ENCODE results near the gene METTL8.

METTL8 gene

DNA sequence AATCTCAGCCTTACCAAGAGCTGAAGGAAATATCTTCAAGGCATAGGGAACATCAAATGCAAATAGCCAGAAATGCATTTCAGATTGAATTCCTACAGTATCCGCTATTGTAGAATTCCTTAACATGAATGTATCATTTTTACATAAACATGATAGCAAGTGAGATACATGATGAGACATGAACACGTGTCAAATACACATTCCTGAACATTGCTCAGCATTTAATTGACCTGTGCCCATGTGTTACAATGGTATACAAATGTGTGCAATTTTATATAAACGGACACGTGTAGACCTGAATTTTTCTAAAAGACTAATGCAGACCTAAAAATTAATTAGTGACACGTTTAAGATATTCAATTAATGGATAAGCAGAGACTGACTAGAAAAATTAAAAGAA is 140.1 kb downstream of the METTL8 start:
- no peak overlapping the region for H3K9ac ChIP-seq (ENCODE audit: low read length)
- no peaks in the 10 kb centered on the region for H3K9me3 ChIP-seq (replicated peaks; ENCODE audit: insufficient read depth, low read length)
- H4K20me1 ChIP-seq (ENCODE audit: insufficient read depth, low read length) = no peaks in the 10 kb centered on the region
- no peaks in the 10 kb centered on the region for H3K79me2 ChIP-seq (ENCODE audit: low read length)
- no peaks in the 10 kb centered on the region for H3K4me1 ChIP-seq (ENCODE audit: low read length)
- DNase-seq = no peak
- H3K27ac ChIP-seq (ENCODE audit: low read length) = no peak overlapping the region
- no peak overlapping the region for H3K4me2 ChIP-seq (ENCODE audit: low read depth, low read length)
- no peaks in the 10 kb centered on the region for H3K9me2 ChIP-seq (replicated peaks; ENCODE audit: insufficient read depth, low read length)
- no peaks in the 10 kb centered on the region for H3K27me3 ChIP-seq (replicated peaks; ENCODE audit: insufficient read depth, low read length)
- no peak overlapping the region for H2AFZ ChIP-seq (ENCODE audit: low read length)
- H3F3A ChIP-seq (ENCODE audit: insufficient read depth, low read length) = no peaks in the 10 kb centered on the region
- TF ChIP-seq EZH2phosphoT487 (IDR thresholded peaks at IDR 0.05; ENCODE audit: low read length) (no peak), EZH2 (optimal IDR thresholded peaks at IDR 0.05; ENCODE audit: low read depth, low read length) (no peak)
- TF ChIP-seq, protein P1, sequence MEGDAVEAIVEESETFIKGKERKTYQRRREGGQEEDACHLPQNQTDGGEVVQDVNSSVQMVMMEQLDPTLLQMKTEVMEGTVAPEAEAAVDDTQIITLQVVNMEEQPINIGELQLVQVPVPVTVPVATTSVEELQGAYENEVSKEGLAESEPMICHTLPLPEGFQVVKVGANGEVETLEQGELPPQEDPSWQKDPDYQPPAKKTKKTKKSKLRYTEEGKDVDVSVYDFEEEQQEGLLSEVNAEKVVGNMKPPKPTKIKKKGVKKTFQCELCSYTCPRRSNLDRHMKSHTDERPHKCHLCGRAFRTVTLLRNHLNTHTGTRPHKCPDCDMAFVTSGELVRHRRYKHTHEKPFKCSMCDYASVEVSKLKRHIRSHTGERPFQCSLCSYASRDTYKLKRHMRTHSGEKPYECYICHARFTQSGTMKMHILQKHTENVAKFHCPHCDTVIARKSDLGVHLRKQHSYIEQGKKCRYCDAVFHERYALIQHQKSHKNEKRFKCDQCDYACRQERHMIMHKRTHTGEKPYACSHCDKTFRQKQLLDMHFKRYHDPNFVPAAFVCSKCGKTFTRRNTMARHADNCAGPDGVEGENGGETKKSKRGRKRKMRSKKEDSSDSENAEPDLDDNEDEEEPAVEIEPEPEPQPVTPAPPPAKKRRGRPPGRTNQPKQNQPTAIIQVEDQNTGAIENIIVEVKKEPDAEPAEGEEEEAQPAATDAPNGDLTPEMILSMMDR (IDR thresholded peaks at IDR 0.05; ENCODE audit: low read length) = no peak
- H3K4me3 ChIP-seq (ENCODE audit: low read length) = no peak overlapping the region
- H3K36me3 ChIP-seq (replicated peaks; ENCODE audit: insufficient read depth, low read length) = no peaks in the 10 kb centered on the region

DNA sequence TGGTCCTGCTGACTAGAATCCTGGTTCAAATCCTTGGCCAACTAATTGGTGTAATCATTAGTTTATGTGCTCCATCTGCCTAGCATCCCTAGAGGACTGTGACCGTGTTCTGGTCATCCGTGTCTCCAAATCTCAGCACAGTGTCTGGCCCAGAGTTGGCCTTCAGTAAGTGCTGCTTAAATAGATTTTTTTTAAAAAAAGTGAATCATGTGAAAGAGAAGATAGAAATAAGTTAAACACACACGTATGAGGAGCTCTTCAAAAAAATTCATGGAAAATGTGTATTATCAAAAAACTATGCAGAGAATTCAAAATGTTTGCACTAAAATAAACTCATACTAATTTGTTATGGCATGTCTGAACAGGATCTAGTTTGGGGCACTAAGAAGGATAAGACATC is 143.8 kb downstream of the METTL8 start:
- TF ChIP-seq EZH2phosphoT487 (IDR thresholded peaks at IDR 0.05; ENCODE audit: low read length) (no peak), EZH2 (optimal IDR thresholded peaks at IDR 0.05; ENCODE audit: low read depth, low read length) (no peak)
- TF ChIP-seq, protein P1 (IDR thresholded peaks at IDR 0.05; ENCODE audit: low read length) = no peak
- no peak for DNase-seq
- Histone ChIP-seq H3K27ac (ENCODE audit: low read length) (no peak overlapping the region), H3K4me3 (ENCODE audit: low read length) (no peak overlapping the region), H3K9me2 (replicated peaks; ENCODE audit: insufficient read depth, low read length) (no peaks in the 10 kb centered on the region), H4K20me1 (ENCODE audit: insufficient read depth, low read length) (no peaks in the 10 kb centered on the region), H3F3A (ENCODE audit: insufficient read depth, low read length) (no peaks in the 10 kb centered on the region), H3K36me3 (replicated peaks; ENCODE audit: insufficient read depth, low read length) (no peaks in the 10 kb centered on the region), H2AFZ (ENCODE audit: low read length) (no peak overlapping the region), H3K9me3 (replicated peaks; ENCODE audit: insufficient read depth, low read length) (no peaks in the 10 kb centered on the region), H3K9ac (ENCODE audit: low read length) (no peak overlapping the region), H3K79me2 (ENCODE audit: low read length) (no peaks in the 10 kb centered on the region), H3K4me1 (ENCODE audit: low read length) (no peaks in the 10 kb centered on the region), H3K4me2 (ENCODE audit: low read depth, low read length) (no peak overlapping the region), H3K27me3 (replicated peaks; ENCODE audit: insufficient read depth, low read length) (no peaks in the 10 kb centered on the region)

DNA sequence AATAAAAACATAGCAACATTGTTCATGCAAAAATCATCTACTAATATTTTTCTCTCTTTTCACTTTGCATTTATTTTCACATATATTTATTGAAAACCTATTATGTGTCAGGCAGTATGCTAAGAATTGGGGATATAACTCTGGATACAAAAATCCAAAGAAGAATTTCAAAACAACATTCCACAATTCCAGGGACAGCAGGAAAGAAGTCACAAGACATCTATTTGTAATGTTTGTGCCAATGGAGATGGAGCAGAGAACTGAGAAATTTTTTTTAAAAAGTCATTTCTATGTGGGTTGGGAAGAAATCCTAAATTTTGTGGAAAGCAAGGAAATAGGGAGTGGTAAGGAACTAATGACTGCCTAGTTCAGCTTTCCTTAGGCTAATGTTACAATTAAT is 144.5 kb downstream of the METTL8 start:
- no peaks in the 10 kb centered on the region for H3K9me2 ChIP-seq (replicated peaks; ENCODE audit: insufficient read depth, low read length)

More for the DNA sequence above, 144.5 kb downstream of the METTL8 start:
- no peak for DNase-seq
- no peaks in the 10 kb centered on the region for H3K4me1 ChIP-seq (ENCODE audit: low read length)
- no peak overlapping the region for H3K9ac ChIP-seq (ENCODE audit: low read length)
- no peak overlapping the region for H2AFZ ChIP-seq (ENCODE audit: low read length)
- H3K27me3 ChIP-seq (replicated peaks; ENCODE audit: insufficient read depth, low read length) = no peaks in the 10 kb centered on the region
- TF ChIP-seq EZH2 (optimal IDR thresholded peaks at IDR 0.05; ENCODE audit: low read depth, low read length) (no peak), EZH2phosphoT487 (IDR thresholded peaks at IDR 0.05; ENCODE audit: low read length) (no peak)
- TF ChIP-seq, protein P1 (IDR thresholded peaks at IDR 0.05; ENCODE audit: low read length) = no peak
- H3K79me2 ChIP-seq (ENCODE audit: low read length) = no peaks in the 10 kb centered on the region
- no peak overlapping the region for H3K4me2 ChIP-seq (ENCODE audit: low read depth, low read length)
- no peak overlapping the region for H3K27ac ChIP-seq (ENCODE audit: low read length)
- H3F3A ChIP-seq (ENCODE audit: insufficient read depth, low read length) = no peaks in the 10 kb centered on the region
- H4K20me1 ChIP-seq (ENCODE audit: insufficient read depth, low read length) = no peaks in the 10 kb centered on the region
- H3K4me3 ChIP-seq (ENCODE audit: low read length) = no peak overlapping the region
- H3K9me3 ChIP-seq (replicated peaks; ENCODE audit: insufficient read depth, low read length) = no peaks in the 10 kb centered on the region
- no peaks in the 10 kb centered on the region for H3K36me3 ChIP-seq (replicated peaks; ENCODE audit: insufficient read depth, low read length)

All from MM.1S (cell line).